BLaER1 treated with 17β-estradiol and CSF1 and Interleukin-3, amounts not matched to agents 10 nM and 100 nM (cell line): ENCODE data around the gene RBMS1.

Source experiments
- H3K27ac ChIP-seq, 11 experiments: shearing (Covaris generic); formaldehyde crosslinking; 2 replicates each; pipeline ENCODE4 v1.8.1; 2022
- H3K27me3 ChIP-seq, 11 experiments: shearing (Covaris generic); formaldehyde crosslinking; 2 replicates each; pipeline ENCODE4 v1.8.1; 2022
- H3K36me3 ChIP-seq, 11 experiments: shearing (Covaris generic); formaldehyde crosslinking; 2 replicates each; pipeline ENCODE4 v1.8.1; 2022
- H3K4me1 ChIP-seq, 10 experiments: shearing (Covaris generic); formaldehyde crosslinking; 2 replicates each; pipeline ENCODE4 v1.8.1; 2022
- H3K4me2 ChIP-seq, 11 experiments: shearing (Covaris generic); formaldehyde crosslinking; 2 replicates each; pipeline ENCODE4 v1.8.1; 2022
- H3K4me3 ChIP-seq, 10 experiments: shearing (Covaris generic); formaldehyde crosslinking; 2 replicates each; pipeline ENCODE4 v1.8.1; 2022
- H3K9ac ChIP-seq, 11 experiments: shearing (Covaris generic); formaldehyde crosslinking; 2 replicates each; pipeline ENCODE4 v1.8.1; 2022
- H3K9me3 ChIP-seq, 11 experiments: shearing (Covaris generic); formaldehyde crosslinking; replicated peaks in 1 of 11; 2 replicates each; pipeline ENCODE4 v1.8.1; 2022
- H4K20me1 ChIP-seq, 11 experiments: shearing (Covaris generic); formaldehyde crosslinking; 2 replicates each; pipeline ENCODE4 v1.8.1; 2022
- Cebpa-rat ChIP-seq, 11 experiments: shearing (Covaris generic); IDR thresholded peaks; 2 replicates each; pipeline ENCODE4 v1.8.1; 2022

Gene RBMS1

DNA sequence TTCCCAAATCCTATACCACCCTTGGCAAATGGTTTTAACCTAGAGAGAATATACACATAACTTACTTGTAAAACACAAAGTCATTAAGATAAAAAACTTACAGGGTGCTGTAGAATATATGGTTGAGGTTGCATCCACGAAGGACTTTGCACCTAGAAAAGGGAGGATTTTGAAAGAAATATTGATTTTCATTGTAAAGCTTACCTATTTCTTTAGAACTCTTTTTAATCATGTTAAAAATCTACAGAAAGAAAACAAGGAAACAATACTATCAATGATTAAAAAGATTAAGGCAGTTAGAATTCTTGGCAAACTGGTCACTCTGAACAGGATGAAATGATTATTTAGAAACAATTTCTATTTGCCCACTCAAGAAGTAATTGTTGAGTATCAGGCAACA, 212.4 kb downstream of the RBMS1 start:
- Histone ChIP-seq H3K36me3 (peaks cover 62 to 100% (median 83%) of the 10 kb centered on the region in 11 experiments), H3K4me2 (no peak overlapping the region), H3K4me3 (no peak overlapping the region), H3K27ac (no peak overlapping the region), H3K27me3 (no peaks in the 10 kb centered on the region), H3K4me1 (peaks cover 0 to 20% (median 0%) of the 10 kb centered on the region in 10 experiments; a peak in 8 of 20 replicates), H3K9ac (no peak overlapping the region), H3K9me3 (no peaks in the 10 kb centered on the region), H4K20me1 (no peaks in the 10 kb centered on the region)
- no peak for TF ChIP-seq Cebpa-rat (IDR thresholded peaks at IDR 0.05)

DNA sequence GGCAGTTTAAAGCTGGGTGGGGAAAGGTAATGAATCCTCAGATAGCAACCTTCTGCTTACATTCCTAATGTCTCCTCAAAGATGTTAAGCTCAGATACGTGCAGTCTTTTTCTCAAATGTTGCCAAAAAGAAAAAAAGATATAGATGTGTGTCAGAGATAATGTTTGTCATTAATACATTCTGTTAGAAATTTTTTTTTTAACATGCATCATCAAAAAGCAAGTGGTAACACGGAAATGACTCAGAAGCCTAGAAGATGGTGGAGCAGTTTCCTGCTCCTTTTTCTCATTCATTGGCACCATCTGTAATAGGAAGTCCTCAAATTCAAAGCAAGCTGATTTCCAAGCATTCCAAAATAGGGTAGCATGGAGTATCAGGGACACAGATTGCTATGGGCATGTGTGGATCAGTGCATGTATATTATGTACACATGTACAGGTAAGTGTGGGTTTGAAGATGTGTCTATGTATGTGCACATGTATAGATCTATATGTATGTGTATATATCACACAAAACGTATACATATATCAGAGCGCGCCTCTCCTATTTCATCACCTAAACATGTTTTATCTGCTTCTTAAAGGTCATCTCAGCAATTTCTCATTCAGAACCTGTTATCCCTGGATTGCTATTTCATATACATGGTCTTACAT, 213.7 kb downstream of the RBMS1 start:
- no peak for TF ChIP-seq Cebpa-rat (IDR thresholded peaks at IDR 0.05)
- Histone ChIP-seq H4K20me1 (no peaks in the 10 kb centered on the region), H3K36me3 (peaks cover 63 to 100% (median 82%) of the 10 kb centered on the region in 11 experiments), H3K4me1 (peaks cover 0 to 20% (median 0%) of the 10 kb centered on the region in 10 experiments; a peak in 8 of 20 replicates), H3K9ac (no peak overlapping the region), H3K4me2 (peak overlapping the region in 4 of 11 experiments; percentile 12 to 33 (median 28); a peak in 4 of 22 replicates), H3K27me3 (no peaks in the 10 kb centered on the region), H3K4me3 (no peak overlapping the region), H3K9me3 (no peaks in the 10 kb centered on the region), H3K27ac (peak overlapping the region in 1 of 11 experiments; percentile 24; a peak in 1 of 22 replicates)

DNA sequence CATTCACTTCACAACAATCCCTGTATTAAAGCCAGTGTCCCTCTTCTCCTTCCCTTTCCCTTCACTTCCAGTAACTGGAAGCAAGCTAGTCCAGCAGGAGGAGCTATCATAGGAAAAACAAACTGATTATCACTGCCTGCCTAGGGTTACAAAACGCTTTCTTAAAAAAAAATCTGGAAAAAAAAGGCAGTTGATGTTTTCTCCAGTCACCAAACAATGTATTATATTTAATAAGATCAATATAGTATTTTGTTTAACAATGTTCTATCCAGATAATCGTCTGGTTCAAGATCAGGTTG, 214.8 kb downstream of the RBMS1 start:
- Histone ChIP-seq H3K4me2 (no peak overlapping the region), H3K9me3 (no peaks in the 10 kb centered on the region), H3K27ac (no peak overlapping the region), H3K9ac (no peak overlapping the region), H3K4me1 (peaks cover 0 to 20% (median 0%) of the 10 kb centered on the region in 10 experiments; a peak in 8 of 20 replicates), H3K27me3 (no peaks in the 10 kb centered on the region), H4K20me1 (no peaks in the 10 kb centered on the region), H3K36me3 (peaks cover 59 to 100% (median 75%) of the 10 kb centered on the region in 11 experiments), H3K4me3 (no peak overlapping the region)
- TF ChIP-seq Cebpa-rat (IDR thresholded peaks at IDR 0.05), result no peak

GRCh38 chr2:160278101-160278878, 215.3 kb downstream of the RBMS1 start:
- Histone ChIP-seq H3K9ac (no peak overlapping the region), H4K20me1 (no peaks in the 10 kb centered on the region), H3K4me3 (no peak overlapping the region), H3K36me3 (peaks cover 57 to 99% (median 70%) of the 10 kb centered on the region in 11 experiments), H3K4me2 (no peak overlapping the region), H3K27me3 (no peaks in the 10 kb centered on the region), H3K27ac (no peak overlapping the region), H3K9me3 (no peaks in the 10 kb centered on the region), H3K4me1 (peaks cover 0 to 20% (median 0%) of the 10 kb centered on the region in 10 experiments; a peak in 8 of 20 replicates)
- TF ChIP-seq Cebpa-rat (IDR thresholded peaks at IDR 0.05), result no peak

DNA sequence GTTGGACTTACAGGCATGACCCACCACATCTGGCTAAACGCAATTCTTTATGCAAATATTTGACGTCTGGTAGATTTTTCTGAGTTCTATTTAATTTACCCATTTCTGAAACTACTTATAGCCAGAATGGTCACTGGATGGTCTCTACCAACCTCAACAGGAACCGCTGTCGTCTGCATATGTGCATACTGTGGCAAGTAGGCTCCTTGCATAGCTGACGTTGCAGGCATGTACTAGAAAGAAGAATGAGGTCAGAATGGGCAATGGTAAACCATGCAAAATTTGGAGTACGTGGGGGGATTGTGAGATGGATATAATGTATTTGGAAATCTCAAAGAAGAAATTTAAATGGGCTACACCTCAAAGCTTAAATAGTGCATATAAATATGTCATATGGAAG, 216.5 kb downstream of the RBMS1 start:
- no peaks in the 10 kb centered on the region for H4K20me1 ChIP-seq
- no peak for TF ChIP-seq Cebpa-rat (IDR thresholded peaks at IDR 0.05)
- peaks cover 51 to 99% (median 76%) of the 10 kb centered on the region in 11 experiments for H3K36me3 ChIP-seq
- no peaks in the 10 kb centered on the region for H3K27me3 ChIP-seq
- no peaks in the 10 kb centered on the region for H3K9me3 ChIP-seq
- H3K9ac ChIP-seq, result no peak overlapping the region
- H3K27ac ChIP-seq, result no peak overlapping the region
- H3K4me3 ChIP-seq, result no peak overlapping the region
- peaks cover 0 to 20% (median 0%) of the 10 kb centered on the region in 10 experiments; a peak in 8 of 20 replicates for H3K4me1 ChIP-seq
- no peak overlapping the region for H3K4me2 ChIP-seq

GRCh38 chr2:160275656-160276055, 218.0 kb downstream of the RBMS1 start:
- H3K4me3 ChIP-seq, result no peak overlapping the region
- H3K9ac ChIP-seq, result no peak overlapping the region
- no peak overlapping the region for H3K4me2 ChIP-seq
- no peak overlapping the region for H3K27ac ChIP-seq
- peaks cover 60 to 99% (median 76%) of the 10 kb centered on the region in 11 experiments for H3K36me3 ChIP-seq
- H3K27me3 ChIP-seq, result no peaks in the 10 kb centered on the region
- peaks cover 0 to 20% (median 0%) of the 10 kb centered on the region in 10 experiments; a peak in 8 of 20 replicates for H3K4me1 ChIP-seq
- TF ChIP-seq Cebpa-rat (IDR thresholded peaks at IDR 0.05), result no peak
- H3K9me3 ChIP-seq, result peaks cover 0 to 10% (median 6%) of the 10 kb centered on the region in 11 experiments; a peak in 7 of 22 replicates
- H4K20me1 ChIP-seq, result no peaks in the 10 kb centered on the region

- H3K27ac ChIP-seq, result no peak overlapping the region
- no peak overlapping the region for H3K4me2 ChIP-seq
- H3K9ac ChIP-seq, result no peak overlapping the region
Measured at GRCh38 chr2:160271171-160272086, 222.2 kb downstream of the RBMS1 start.

DNA sequence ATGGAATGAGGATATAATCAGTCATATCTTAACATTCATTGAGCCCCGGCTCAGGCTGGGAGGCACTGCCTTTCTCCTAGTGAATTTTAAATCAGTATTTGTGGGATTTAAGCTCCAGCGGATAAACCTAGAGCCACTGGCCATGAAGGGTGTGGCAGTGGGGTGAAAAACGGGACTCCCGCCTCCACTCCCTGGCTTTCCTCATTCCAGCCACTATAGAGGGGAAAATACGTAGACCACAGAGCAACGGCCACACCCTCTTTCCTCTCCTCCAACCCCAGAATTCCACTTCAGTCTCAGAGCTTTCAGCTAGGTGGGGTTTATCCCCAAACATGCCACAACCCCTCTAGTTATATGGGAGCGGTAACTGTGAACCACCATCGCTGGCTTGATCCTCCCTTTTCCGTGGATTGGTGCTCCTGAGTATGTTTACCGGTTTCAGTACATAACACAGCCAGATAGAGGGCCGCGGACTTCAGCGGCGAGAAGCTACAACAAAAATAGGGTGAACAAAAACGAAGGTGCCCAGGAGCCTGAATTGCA, 223.0 kb downstream of the RBMS1 start:
- Histone ChIP-seq H3K27ac (peak overlapping the region in 1 of 11 experiments; percentile 41; a peak in 2 of 22 replicates), H3K9me3 (peaks cover 0 to 19% (median 6%) of the 10 kb centered on the region in 11 experiments; a peak in 8 of 22 replicates), H3K4me3 (peak overlapping the region in 3 of 10 experiments; percentile 19 to 49 (median 31); a peak in 2 of 20 replicates), H4K20me1 (no peaks in the 10 kb centered on the region), H3K4me1 (peaks cover 10 to 32% (median 23%) of the 10 kb centered on the region in 10 experiments; a peak in 18 of 20 replicates), H3K4me2 (peak overlapping the region in 10 of 11 experiments; percentile 28 to 76 (median 66); a peak in 18 of 22 replicates), H3K9ac (no peak overlapping the region; a peak in 1 of 22 replicates), H3K36me3 (peaks cover 25 to 55% (median 38%) of the 10 kb centered on the region in 11 experiments), H3K27me3 (no peaks in the 10 kb centered on the region)
- TF ChIP-seq Cebpa-rat (IDR thresholded peaks at IDR 0.05), result no peak

More at GRCh38 chr2:160271171-160272086, 222.2 kb downstream of the RBMS1 start:
- TF ChIP-seq Cebpa-rat (IDR thresholded peaks at IDR 0.05), result no peak
- peaks cover 30 to 62% (median 43%) of the 10 kb centered on the region in 11 experiments for H3K36me3 ChIP-seq
- H3K4me1 ChIP-seq, result peaks cover 10 to 32% (median 23%) of the 10 kb centered on the region in 10 experiments; a peak in 18 of 20 replicates
- no peaks in the 10 kb centered on the region for H3K27me3 ChIP-seq
- H4K20me1 ChIP-seq, result no peaks in the 10 kb centered on the region
- H3K4me3 ChIP-seq, result no peak overlapping the region
- peaks cover 0 to 19% (median 6%) of the 10 kb centered on the region in 11 experiments; a peak in 8 of 22 replicates for H3K9me3 ChIP-seq
